ENCODE data around the gene OPA1. TPM values are rescaled to one million over a fixed set of nuclear protein-coding genes. Genes with fewer than 3 reads are reported as not detected.

Gene OPA1
- total and polyA plus RNA-seq, 8 donors: 12.1 to 198 (median 41.7) TPM

- H3K4me3 ChIP-seq: no peak overlapping the region
- no peak overlapping the region for H3K27ac ChIP-seq
- no peaks in the 10 kb centered on the region for H3K36me3 ChIP-seq
- peaks cover 0 to 12% (median 0%) of the 10 kb centered on the region in 4 donors for H3K4me1 ChIP-seq
- no peak for TF ChIP-seq POLR2AphosphoS5 (IDR thresholded peaks at IDR 0.05)
- TF ChIP-seq, protein P1, sequence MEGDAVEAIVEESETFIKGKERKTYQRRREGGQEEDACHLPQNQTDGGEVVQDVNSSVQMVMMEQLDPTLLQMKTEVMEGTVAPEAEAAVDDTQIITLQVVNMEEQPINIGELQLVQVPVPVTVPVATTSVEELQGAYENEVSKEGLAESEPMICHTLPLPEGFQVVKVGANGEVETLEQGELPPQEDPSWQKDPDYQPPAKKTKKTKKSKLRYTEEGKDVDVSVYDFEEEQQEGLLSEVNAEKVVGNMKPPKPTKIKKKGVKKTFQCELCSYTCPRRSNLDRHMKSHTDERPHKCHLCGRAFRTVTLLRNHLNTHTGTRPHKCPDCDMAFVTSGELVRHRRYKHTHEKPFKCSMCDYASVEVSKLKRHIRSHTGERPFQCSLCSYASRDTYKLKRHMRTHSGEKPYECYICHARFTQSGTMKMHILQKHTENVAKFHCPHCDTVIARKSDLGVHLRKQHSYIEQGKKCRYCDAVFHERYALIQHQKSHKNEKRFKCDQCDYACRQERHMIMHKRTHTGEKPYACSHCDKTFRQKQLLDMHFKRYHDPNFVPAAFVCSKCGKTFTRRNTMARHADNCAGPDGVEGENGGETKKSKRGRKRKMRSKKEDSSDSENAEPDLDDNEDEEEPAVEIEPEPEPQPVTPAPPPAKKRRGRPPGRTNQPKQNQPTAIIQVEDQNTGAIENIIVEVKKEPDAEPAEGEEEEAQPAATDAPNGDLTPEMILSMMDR (IDR thresholded peaks at IDR 0.05): no peak
- TF ChIP-seq EP300 (IDR thresholded peaks at IDR 0.05): no peak
- TF ChIP-seq POLR2A (IDR thresholded peaks at IDR 0.05): no peak
- no peaks in the 10 kb centered on the region for H3K27me3 ChIP-seq
- no peak for DNase-seq
- intact Hi-C loops (cut with DNase I; ENCODE audit: low total_unique reads): no loop called here
- H3K9me3 ChIP-seq: peaks cover 0 to 12% (median 4%) of the 10 kb centered on the region in 4 donors
- WGBS, 5 donors: 61 to 69% (median 64%) methylated on average over 4 of the region's 4 CpGs
These were observed 44.6 kb upstream of the OPA1 start for GRCh38 chr3:193548406-193548805.

GRCh38 chr3:193552923-193553322, 40.1 kb upstream of the OPA1 start:
- Histone ChIP-seq H3K4me3 (peak overlapping the region in 1 of 4 donors; percentile 3), H3K36me3 (no peaks in the 10 kb centered on the region), H3K4me1 (peaks cover 0 to 27% (median 9%) of the 10 kb centered on the region in 4 donors), H3K9me3 (no peaks in the 10 kb centered on the region), H3K27ac (peak overlapping the region; percentile 46 to 75 (median 59)), H3K27me3 (no peaks in the 10 kb centered on the region)
- 26 to 56% (median 47%) methylated on average over 1 of the region's 1 CpG for WGBS, 5 donors
- DNase-seq: peak in 1 of 2 donors; percentile 73
- TF ChIP-seq POLR2AphosphoS5 (IDR thresholded peaks at IDR 0.05) (no peak), POLR2A (IDR thresholded peaks at IDR 0.05) (no peak)
- TF ChIP-seq, protein P1 (IDR thresholded peaks at IDR 0.05): no peak
- intact Hi-C loops (cut with DNase I; ENCODE audit: low total_unique reads): no loop called here

GRCh38 chr3:193553586-193553985, 39.4 kb upstream of the OPA1 start:
- WGBS, 5 donors: 23 to 53% (median 35%) methylated on average over 1 of the region's 1 CpG
- H3K27me3 ChIP-seq: no peaks in the 10 kb centered on the region
- DNase-seq: peak in 1 of 2 donors; percentile 57
- H3K4me1 ChIP-seq: peaks cover 0 to 27% (median 11%) of the 10 kb centered on the region in 4 donors
- H3K4me3 ChIP-seq: peak overlapping the region in 3 of 4 donors; percentile 19 to 41 (median 40)
- H3K36me3 ChIP-seq: no peaks in the 10 kb centered on the region
- peak overlapping the region in 4 of 5 donors; percentile 59 to 75 (median 68) for H3K27ac ChIP-seq
- no peaks in the 10 kb centered on the region for H3K9me3 ChIP-seq
- TF ChIP-seq, protein P1 (IDR thresholded peaks at IDR 0.05): no peak
- TF ChIP-seq EP300 (IDR thresholded peaks at IDR 0.05) (no peak), POLR2AphosphoS5 (IDR thresholded peaks at IDR 0.05) (no peak), POLR2A (IDR thresholded peaks at IDR 0.05) (no peak)
- intact Hi-C loops (cut with DNase I; ENCODE audit: low total_unique reads): no loop called here

- TF ChIP-seq EP300 (IDR thresholded peaks at IDR 0.05): no peak
- TF ChIP-seq POLR2A (IDR thresholded peaks at IDR 0.05): peak in 1 of 4 donors; percentile 55
- TF ChIP-seq, protein P1 (IDR thresholded peaks at IDR 0.05): no peak
- TF ChIP-seq POLR2AphosphoS5 (IDR thresholded peaks at IDR 0.05): peak in 2 of 3 donors; percentile 70 to 78
- Histone ChIP-seq H3K4me3 (peak within 1 kb of the TSS; percentile 19 to 41 (median 34)), H3K4me1 (peaks cover 0 to 27% (median 11%) of the 10 kb centered on the region in 4 donors), H3K9me3 (no peaks in the 10 kb centered on the region), H3K27ac (peak within 1 kb of the TSS; percentile 59 to 82 (median 69)), H3K36me3 (no peaks in the 10 kb centered on the region), H3K27me3 (no peaks in the 10 kb centered on the region)
- 26 to 42% (median 29%) methylated on average over 9 of the region's 9 CpGs for WGBS, 5 donors
- intact Hi-C loops (cut with DNase I; ENCODE audit: low total_unique reads): no loop called here
- peak; percentile 74 to 77 for DNase-seq
These were observed 38.2 kb upstream of the OPA1 start, which contains the start of gene ATP13A4 for GRCh38 chr3:193554811-193555210. ATP13A4 (minus strand) TSS chr3:193554895; CDS start chr3:193554799, 96 bp downstream.

Data from stomach (tissue), 9 donors.